Measurements from ENCODE around the gene TSPAN12. TPM values are rescaled to one million over a fixed set of nuclear protein-coding genes. Genes with fewer than 3 reads are reported as not detected.
A peak's percentile ranks its signal among the peaks of the same experiment; 100 is the strongest.

TSPAN12 gene
- total RNA-seq, 1 experiment from 2014 or later = not detected

DNA sequence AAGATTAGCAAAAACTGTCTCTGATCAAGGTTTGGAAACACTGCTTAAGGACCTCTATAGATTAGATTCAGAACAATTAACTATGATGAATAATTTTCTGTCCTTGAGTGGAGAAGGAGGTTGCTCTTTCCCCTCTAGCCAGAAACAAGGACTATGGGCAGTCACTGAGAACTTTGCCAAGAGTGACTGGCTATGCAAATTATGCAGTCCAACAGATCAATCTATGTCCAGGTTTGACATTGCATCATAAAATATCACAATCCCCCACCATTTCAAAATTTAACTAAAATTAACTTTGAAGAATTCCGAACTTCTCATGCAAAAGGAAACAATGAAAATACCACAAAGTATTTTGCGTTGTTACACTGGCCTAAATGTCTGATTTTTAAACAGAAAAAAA lies 50.6 kb downstream of the TSPAN12 start:
- Mint-ChIP-seq H3K36me3 (ENCODE audit: insufficient read depth, unreplicated experiment) (no peaks in the 10 kb centered on the region), H3K4me1 (ENCODE audit: insufficient read depth, unreplicated experiment) (no peaks in the 10 kb centered on the region), H3K9me3 (ENCODE audit: unreplicated experiment) (no peaks in the 10 kb centered on the region), H3K27me3 (ENCODE audit: insufficient read depth, unreplicated experiment) (peaks cover 20% of the 10 kb centered on the region), H3K4me3 (ENCODE audit: unreplicated experiment) (no peak overlapping the region), H3K27ac (ENCODE audit: low read depth, unreplicated experiment) (no peak overlapping the region)
- POLR2A ChIA-PET = no interaction called here
- TF ChIP-seq, protein P1, sequence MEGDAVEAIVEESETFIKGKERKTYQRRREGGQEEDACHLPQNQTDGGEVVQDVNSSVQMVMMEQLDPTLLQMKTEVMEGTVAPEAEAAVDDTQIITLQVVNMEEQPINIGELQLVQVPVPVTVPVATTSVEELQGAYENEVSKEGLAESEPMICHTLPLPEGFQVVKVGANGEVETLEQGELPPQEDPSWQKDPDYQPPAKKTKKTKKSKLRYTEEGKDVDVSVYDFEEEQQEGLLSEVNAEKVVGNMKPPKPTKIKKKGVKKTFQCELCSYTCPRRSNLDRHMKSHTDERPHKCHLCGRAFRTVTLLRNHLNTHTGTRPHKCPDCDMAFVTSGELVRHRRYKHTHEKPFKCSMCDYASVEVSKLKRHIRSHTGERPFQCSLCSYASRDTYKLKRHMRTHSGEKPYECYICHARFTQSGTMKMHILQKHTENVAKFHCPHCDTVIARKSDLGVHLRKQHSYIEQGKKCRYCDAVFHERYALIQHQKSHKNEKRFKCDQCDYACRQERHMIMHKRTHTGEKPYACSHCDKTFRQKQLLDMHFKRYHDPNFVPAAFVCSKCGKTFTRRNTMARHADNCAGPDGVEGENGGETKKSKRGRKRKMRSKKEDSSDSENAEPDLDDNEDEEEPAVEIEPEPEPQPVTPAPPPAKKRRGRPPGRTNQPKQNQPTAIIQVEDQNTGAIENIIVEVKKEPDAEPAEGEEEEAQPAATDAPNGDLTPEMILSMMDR (IDR thresholded peaks at IDR 0.05; ENCODE audit: unreplicated experiment) = no peak
- intact Hi-C loops (cut with micrococcal nuclease) = loop anchor here (2.0 kb wide), 1 partner anchor 301 kb away; no protein-coding TSS in a partner anchor
- no peak for DNase-seq (ENCODE audit: unreplicated experiment)
- CTCF ChIA-PET = interaction anchor here (0.5 to 6.4 kb wide), 11 partner anchors 8 to 1695 kb away, joined by 3 to 112 read pairs (median 3); partner anchors contain the start of gene TSPAN12
- BruUV-seq (replicated peaks) = no TSS peak

DNA sequence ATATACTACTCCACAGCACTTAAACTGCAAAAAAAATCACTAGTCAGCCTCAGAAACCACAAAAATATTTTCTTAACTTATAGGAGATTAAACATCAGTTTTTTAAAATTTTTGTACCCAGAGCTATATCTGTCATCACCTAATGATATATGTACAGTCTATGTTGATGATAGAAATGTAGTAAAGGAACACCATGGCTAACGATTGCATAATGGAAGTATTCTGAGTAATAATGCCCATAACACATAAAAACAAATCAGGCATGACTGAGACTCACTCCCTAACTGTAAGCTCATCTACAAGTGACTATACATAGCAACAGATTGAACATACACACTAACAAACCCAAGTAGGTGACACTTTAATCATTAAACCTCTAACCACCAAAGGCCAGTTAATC lies 51.3 kb downstream of the TSPAN12 start:
- ChIA-PET POLR2A (no interaction called here), CTCF (interaction anchor here (0.6 to 6.4 kb wide), 42 partner anchors 7 to 1894 kb away, joined by 3 to 112 read pairs (median 4); partner anchors contain the start of gene TSPAN12)
- H3K27ac Mint-ChIP-seq (ENCODE audit: low read depth, unreplicated experiment) = no peak overlapping the region
- no TSS peak for BruUV-seq (replicated peaks)
- no peak for DNase-seq (ENCODE audit: unreplicated experiment)
- intact Hi-C loops (cut with micrococcal nuclease) = loop anchor here (1.0 to 2.0 kb wide), 2 partner anchors 135 to 302 kb away; no protein-coding TSS in a partner anchor
- H3K4me1 Mint-ChIP-seq (ENCODE audit: insufficient read depth, unreplicated experiment) = no peaks in the 10 kb centered on the region
- H3K27me3 Mint-ChIP-seq (ENCODE audit: insufficient read depth, unreplicated experiment) = peaks cover 13% of the 10 kb centered on the region
- no peaks in the 10 kb centered on the region for H3K9me3 Mint-ChIP-seq (ENCODE audit: unreplicated experiment)
- H3K4me3 Mint-ChIP-seq (ENCODE audit: unreplicated experiment) = no peak overlapping the region
- H3K36me3 Mint-ChIP-seq (ENCODE audit: insufficient read depth, unreplicated experiment) = no peaks in the 10 kb centered on the region
- TF ChIP-seq, protein P1 (IDR thresholded peaks at IDR 0.05; ENCODE audit: unreplicated experiment) = no peak

DNA sequence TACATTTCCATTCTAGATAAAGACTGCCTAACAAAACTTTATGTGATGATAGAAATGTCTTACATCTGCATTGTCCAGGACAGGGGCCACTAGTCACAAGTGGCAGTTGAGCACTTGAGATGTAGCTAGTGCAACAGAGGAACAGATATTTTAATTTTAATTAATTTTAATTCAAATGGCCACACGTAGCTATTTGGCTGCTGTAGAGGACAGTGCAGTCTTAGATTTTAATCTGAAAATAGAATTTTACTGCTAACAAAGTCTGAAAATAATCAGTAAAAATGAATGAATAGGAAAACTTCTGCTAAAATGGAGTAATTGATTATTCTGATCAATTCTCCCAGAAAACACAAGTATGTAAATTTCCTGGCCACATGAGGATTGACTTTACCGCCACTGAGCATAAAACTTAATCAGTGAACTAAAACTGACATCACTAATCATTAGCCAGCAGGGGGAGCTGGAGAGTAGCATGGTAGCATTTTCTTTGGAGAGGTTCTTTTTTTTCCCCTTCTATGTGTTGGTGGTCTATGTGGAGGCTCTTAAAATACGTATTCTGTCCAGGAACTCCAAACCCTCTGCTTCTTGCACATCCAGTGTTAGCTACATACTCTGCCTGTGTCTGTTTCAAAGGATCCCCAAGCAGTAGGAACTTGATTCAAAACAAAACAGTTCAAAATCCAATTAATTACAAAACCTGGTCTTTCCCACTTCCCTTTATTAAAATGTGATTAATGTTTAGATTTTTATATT lies 52.1 kb downstream of the TSPAN12 start:
- H3K4me3 Mint-ChIP-seq (ENCODE audit: unreplicated experiment) = no peak overlapping the region
- ChIA-PET POLR2A (interaction anchor here (0.7 kb wide), 1 partner anchor 271 kb away, joined by 3 read pairs; no protein-coding TSS in a partner anchor), CTCF (interaction anchor here (0.6 to 6.4 kb wide), 43 partner anchors 9 to 1895 kb away, joined by 3 to 112 read pairs (median 4); no protein-coding TSS in a partner anchor)
- intact Hi-C loops (cut with micrococcal nuclease) = loop anchor here (1.0 to 2.0 kb wide), 2 partner anchors 135 to 303 kb away; no protein-coding TSS in a partner anchor
- BruUV-seq (replicated peaks) = no TSS peak
- no peaks in the 10 kb centered on the region for H3K36me3 Mint-ChIP-seq (ENCODE audit: insufficient read depth, unreplicated experiment)
- no peaks in the 10 kb centered on the region for H3K4me1 Mint-ChIP-seq (ENCODE audit: insufficient read depth, unreplicated experiment)
- DNase-seq (ENCODE audit: unreplicated experiment) = peak; percentile 81
- no peaks in the 10 kb centered on the region for H3K9me3 Mint-ChIP-seq (ENCODE audit: unreplicated experiment)
- TF ChIP-seq, protein P1 (IDR thresholded peaks at IDR 0.05; ENCODE audit: unreplicated experiment) = peak; percentile 77
- no peak overlapping the region for H3K27ac Mint-ChIP-seq (ENCODE audit: low read depth, unreplicated experiment)
- peaks cover 22% of the 10 kb centered on the region for H3K27me3 Mint-ChIP-seq (ENCODE audit: insufficient read depth, unreplicated experiment)

DNA sequence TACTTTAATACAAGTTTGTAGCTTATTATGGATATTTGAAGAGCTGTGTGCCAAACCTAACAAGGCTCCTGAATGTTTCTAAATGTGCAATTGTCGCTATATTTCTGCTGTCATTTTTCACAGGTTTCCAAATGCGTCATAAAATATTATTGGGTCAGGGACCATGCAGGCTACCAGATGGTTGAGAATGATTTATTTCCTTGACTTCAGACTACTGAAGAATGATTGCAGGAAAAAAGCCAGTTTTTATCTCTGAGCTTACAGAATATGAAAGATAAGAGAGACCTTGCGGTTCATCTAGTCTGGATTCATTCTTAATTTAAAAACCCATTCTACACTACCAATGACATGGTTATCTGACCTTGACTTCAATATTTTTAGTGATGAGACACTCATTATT lies 55.2 kb downstream of the TSPAN12 start:
- CTCF ChIA-PET = interaction anchor here (6.4 kb wide), 1 partner anchor 9 kb away, joined by 112 read pairs; no protein-coding TSS in a partner anchor
- intact Hi-C loops (cut with micrococcal nuclease) = no loop called here

More for the DNA sequence above, 55.2 kb downstream of the TSPAN12 start:
- no TSS peak for BruUV-seq (replicated peaks)
- Mint-ChIP-seq H3K9me3 (ENCODE audit: unreplicated experiment) (no peaks in the 10 kb centered on the region), H3K27ac (ENCODE audit: low read depth, unreplicated experiment) (no peak overlapping the region), H3K4me1 (ENCODE audit: insufficient read depth, unreplicated experiment) (no peaks in the 10 kb centered on the region), H3K4me3 (ENCODE audit: unreplicated experiment) (no peak overlapping the region), H3K36me3 (ENCODE audit: insufficient read depth, unreplicated experiment) (no peaks in the 10 kb centered on the region), H3K27me3 (ENCODE audit: insufficient read depth, unreplicated experiment) (peaks cover 27% of the 10 kb centered on the region)
- TF ChIP-seq, protein P1 (IDR thresholded peaks at IDR 0.05; ENCODE audit: unreplicated experiment) = no peak
- POLR2A ChIA-PET = interaction anchor here (0.6 kb wide), 1 partner anchor 124 kb away, joined by 3 read pairs; no protein-coding TSS in a partner anchor
- DNase-seq (ENCODE audit: unreplicated experiment) = no peak
